ENCODE data around the gene PLXNC1.
A peak's percentile ranks its signal among the peaks of the same experiment; 100 is the strongest.

DNA sequence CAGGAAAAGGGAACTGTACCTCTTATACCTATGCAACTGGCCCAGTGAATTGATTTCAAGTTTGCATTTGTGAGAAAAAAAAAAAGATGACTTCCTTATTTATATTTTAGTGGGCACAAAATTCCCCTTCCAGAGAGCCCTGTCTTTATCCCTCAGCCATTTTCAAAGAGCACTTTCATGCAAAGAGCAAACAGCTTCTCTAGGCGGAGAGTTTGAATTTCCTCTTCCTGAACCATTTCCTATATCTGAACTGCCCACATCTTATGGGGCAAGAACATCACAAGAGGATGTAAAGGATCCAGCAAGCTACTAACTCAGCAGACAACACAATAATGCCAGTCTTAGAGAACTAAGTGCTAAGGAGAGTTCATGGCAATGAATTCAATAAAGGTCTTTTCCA is 22.3 kb upstream of the PLXNC1 start:
- TF ChIP-seq, protein P1, sequence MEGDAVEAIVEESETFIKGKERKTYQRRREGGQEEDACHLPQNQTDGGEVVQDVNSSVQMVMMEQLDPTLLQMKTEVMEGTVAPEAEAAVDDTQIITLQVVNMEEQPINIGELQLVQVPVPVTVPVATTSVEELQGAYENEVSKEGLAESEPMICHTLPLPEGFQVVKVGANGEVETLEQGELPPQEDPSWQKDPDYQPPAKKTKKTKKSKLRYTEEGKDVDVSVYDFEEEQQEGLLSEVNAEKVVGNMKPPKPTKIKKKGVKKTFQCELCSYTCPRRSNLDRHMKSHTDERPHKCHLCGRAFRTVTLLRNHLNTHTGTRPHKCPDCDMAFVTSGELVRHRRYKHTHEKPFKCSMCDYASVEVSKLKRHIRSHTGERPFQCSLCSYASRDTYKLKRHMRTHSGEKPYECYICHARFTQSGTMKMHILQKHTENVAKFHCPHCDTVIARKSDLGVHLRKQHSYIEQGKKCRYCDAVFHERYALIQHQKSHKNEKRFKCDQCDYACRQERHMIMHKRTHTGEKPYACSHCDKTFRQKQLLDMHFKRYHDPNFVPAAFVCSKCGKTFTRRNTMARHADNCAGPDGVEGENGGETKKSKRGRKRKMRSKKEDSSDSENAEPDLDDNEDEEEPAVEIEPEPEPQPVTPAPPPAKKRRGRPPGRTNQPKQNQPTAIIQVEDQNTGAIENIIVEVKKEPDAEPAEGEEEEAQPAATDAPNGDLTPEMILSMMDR (IDR thresholded peaks at IDR 0.05; ENCODE audit: insufficient read depth, low read length) = no peak
- TF ChIP-seq, protein P2, sequence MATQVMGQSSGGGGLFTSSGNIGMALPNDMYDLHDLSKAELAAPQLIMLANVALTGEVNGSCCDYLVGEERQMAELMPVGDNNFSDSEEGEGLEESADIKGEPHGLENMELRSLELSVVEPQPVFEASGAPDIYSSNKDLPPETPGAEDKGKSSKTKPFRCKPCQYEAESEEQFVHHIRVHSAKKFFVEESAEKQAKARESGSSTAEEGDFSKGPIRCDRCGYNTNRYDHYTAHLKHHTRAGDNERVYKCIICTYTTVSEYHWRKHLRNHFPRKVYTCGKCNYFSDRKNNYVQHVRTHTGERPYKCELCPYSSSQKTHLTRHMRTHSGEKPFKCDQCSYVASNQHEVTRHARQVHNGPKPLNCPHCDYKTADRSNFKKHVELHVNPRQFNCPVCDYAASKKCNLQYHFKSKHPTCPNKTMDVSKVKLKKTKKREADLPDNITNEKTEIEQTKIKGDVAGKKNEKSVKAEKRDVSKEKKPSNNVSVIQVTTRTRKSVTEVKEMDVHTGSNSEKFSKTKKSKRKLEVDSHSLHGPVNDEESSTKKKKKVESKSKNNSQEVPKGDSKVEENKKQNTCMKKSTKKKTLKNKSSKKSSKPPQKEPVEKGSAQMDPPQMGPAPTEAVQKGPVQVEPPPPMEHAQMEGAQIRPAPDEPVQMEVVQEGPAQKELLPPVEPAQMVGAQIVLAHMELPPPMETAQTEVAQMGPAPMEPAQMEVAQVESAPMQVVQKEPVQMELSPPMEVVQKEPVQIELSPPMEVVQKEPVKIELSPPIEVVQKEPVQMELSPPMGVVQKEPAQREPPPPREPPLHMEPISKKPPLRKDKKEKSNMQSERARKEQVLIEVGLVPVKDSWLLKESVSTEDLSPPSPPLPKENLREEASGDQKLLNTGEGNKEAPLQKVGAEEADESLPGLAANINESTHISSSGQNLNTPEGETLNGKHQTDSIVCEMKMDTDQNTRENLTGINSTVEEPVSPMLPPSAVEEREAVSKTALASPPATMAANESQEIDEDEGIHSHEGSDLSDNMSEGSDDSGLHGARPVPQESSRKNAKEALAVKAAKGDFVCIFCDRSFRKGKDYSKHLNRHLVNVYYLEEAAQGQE (IDR thresholded peaks at IDR 0.05; ENCODE audit: insufficient replicate concordance, low read depth) = no peak
- TF ChIP-seq POLR2AphosphoS5 (IDR thresholded peaks at IDR 0.05; ENCODE audit: low read depth) (no peak), SPI1 (IDR thresholded peaks at IDR 0.05; ENCODE audit: borderline replicate concordance, low read depth) (peak; percentile 61; the same call in 1 of the 2 replicates)

Data from HL-60 (cell line).